ENCODE measurements around the gene HCN2. TPM values are rescaled to one million over a fixed set of nuclear protein-coding genes. Genes with fewer than 3 reads are reported as not detected.
A peak's percentile ranks its signal among the peaks of the same experiment; 100 is the strongest.

HCN2 gene
- total and polyA plus RNA-seq, 8 donors: 0.12 to 0.82 (median 0.21) TPM

- FAIRE-seq (no peak), DNase-seq (peak in 2 of 6 donors; percentile 58 to 75), ATAC-seq (no peak)
- H3K4me3 ChIP-seq: no peak overlapping the region
- H3K27me3 ChIP-seq: no peaks in the 10 kb centered on the region
- H3K9me3 ChIP-seq: no peaks in the 10 kb centered on the region
- TF ChIP-seq CTCF (IDR thresholded peaks at IDR 0.05): no peak
- WGBS, 2 donors: 91 to 93% methylated on average over 42 to 53 of the region's 53 CpGs
- no peak overlapping the region for H3K27ac ChIP-seq
- H3K36me3 ChIP-seq: peaks cover 0 to 56% (median 32%) of the 10 kb centered on the region in 3 donors
- intact Hi-C loops (cut with DNase I): no loop called here
- no peaks in the 10 kb centered on the region for H3K4me1 ChIP-seq
Observed at GRCh38 chr19:648904-649801, 59.5 kb downstream of the HCN2 start.

- ATAC-seq (no peak), FAIRE-seq (no peak), DNase-seq (peak in 2 of 6 donors; percentile 20 to 59)
- WGBS, 2 donors: 93 to 94% methylated on average over 11 of the region's 11 CpGs
- no peak for TF ChIP-seq CTCF (IDR thresholded peaks at IDR 0.05)
- Histone ChIP-seq H3K4me3 (no peak overlapping the region), H3K36me3 (peaks cover 0 to 56% (median 32%) of the 10 kb centered on the region in 3 donors), H3K9me3 (no peaks in the 10 kb centered on the region), H3K27ac (no peak overlapping the region), H3K4me1 (no peaks in the 10 kb centered on the region), H3K27me3 (no peaks in the 10 kb centered on the region)
- intact Hi-C loops (cut with DNase I): no loop called here
Observed at GRCh38 chr19:650121-650520, 60.4 kb downstream of the HCN2 start.

GRCh38 chr19:651114-651818 is 61.6 kb downstream of the HCN2 start:
- H3K4me1 ChIP-seq: no peaks in the 10 kb centered on the region
- no peak for FAIRE-seq
- no peak for ATAC-seq
- H3K27me3 ChIP-seq: no peaks in the 10 kb centered on the region
- no peak overlapping the region for H3K4me3 ChIP-seq
- H3K27ac ChIP-seq: no peak overlapping the region
- 95% methylated on average over 56 to 58 of the region's 58 CpGs for WGBS, 2 donors
- no peaks in the 10 kb centered on the region for H3K9me3 ChIP-seq
- intact Hi-C loops (cut with DNase I): no loop called here
- no peak for TF ChIP-seq CTCF (IDR thresholded peaks at IDR 0.05)
- DNase-seq: peak in 1 of 6 donors; percentile 61
- H3K36me3 ChIP-seq: peaks cover 0 to 56% (median 32%) of the 10 kb centered on the region in 3 donors

GRCh38 chr19:651991-652390 is 62.3 kb downstream of the HCN2 start:
- TF ChIP-seq CTCF (IDR thresholded peaks at IDR 0.05): no peak

More at GRCh38 chr19:651991-652390, 62.3 kb downstream of the HCN2 start:
- Histone ChIP-seq H3K4me1 (no peaks in the 10 kb centered on the region), H3K36me3 (peaks cover 0 to 49% (median 26%) of the 10 kb centered on the region in 3 donors), H3K9me3 (no peaks in the 10 kb centered on the region), H3K27me3 (no peaks in the 10 kb centered on the region), H3K27ac (no peak overlapping the region), H3K4me3 (no peak overlapping the region)
- DNase-seq: no peak
- FAIRE-seq: no peak
- ATAC-seq: no peak
- intact Hi-C loops (cut with DNase I): no loop called here
- WGBS, 2 donors: 88 to 89% methylated on average over 24 of the region's 24 CpGs

All from pancreas (tissue), 10 donors.